ENCODE measurements around the gene JMJD1C.

The JMJD1C gene

DNA sequence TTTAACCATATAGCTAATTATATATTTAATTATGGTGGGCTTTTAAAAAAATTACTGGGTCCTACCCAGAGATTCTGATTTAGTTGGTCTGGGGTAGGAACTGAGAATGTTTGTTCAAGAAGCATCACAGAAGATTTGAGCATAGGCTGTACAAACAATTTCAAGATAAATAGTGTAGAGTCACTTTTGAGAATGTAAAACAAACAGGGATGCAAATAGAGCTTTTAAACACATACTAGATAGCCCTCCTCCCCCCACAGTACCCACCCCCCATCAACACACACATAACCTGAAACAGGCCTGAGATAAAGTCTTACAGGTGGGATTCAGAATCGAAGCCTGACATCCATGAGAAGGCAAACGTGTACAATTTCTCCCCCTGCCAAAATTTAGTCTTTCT, 39.8 kb upstream of the JMJD1C start:
- no peak overlapping the region for H3K4me2 ChIP-seq (ENCODE audit: low read depth, low read length, poor library complexity, severe bottlenecking)
- H3F3A ChIP-seq (ENCODE audit: insufficient read depth), result no peaks in the 10 kb centered on the region
- H3K27ac ChIP-seq (ENCODE audit: low read depth, low read length), result no peak overlapping the region
- H3K27me3 ChIP-seq (ENCODE audit: low read length), result no peaks in the 10 kb centered on the region
- no peak overlapping the region for H3K9ac ChIP-seq (ENCODE audit: low read length)
- H3K79me2 ChIP-seq (ENCODE audit: insufficient read depth, low read length), result peaks cover 20% of the 10 kb centered on the region; the same call in 1 of the 2 replicates
- H3K9me2 ChIP-seq (replicated peaks; ENCODE audit: insufficient read depth, low read length), result no peaks in the 10 kb centered on the region
- no peaks in the 10 kb centered on the region for H3K36me3 ChIP-seq (ENCODE audit: low read length)
- no peaks in the 10 kb centered on the region for H4K20me1 ChIP-seq (ENCODE audit: low read depth, low read length)
- no peaks in the 10 kb centered on the region for H3K9me3 ChIP-seq (ENCODE audit: insufficient read depth, low read length)
- no peak overlapping the region for H2AFZ ChIP-seq (ENCODE audit: low read depth, low read length, severe bottlenecking)
- TF ChIP-seq, protein P1, sequence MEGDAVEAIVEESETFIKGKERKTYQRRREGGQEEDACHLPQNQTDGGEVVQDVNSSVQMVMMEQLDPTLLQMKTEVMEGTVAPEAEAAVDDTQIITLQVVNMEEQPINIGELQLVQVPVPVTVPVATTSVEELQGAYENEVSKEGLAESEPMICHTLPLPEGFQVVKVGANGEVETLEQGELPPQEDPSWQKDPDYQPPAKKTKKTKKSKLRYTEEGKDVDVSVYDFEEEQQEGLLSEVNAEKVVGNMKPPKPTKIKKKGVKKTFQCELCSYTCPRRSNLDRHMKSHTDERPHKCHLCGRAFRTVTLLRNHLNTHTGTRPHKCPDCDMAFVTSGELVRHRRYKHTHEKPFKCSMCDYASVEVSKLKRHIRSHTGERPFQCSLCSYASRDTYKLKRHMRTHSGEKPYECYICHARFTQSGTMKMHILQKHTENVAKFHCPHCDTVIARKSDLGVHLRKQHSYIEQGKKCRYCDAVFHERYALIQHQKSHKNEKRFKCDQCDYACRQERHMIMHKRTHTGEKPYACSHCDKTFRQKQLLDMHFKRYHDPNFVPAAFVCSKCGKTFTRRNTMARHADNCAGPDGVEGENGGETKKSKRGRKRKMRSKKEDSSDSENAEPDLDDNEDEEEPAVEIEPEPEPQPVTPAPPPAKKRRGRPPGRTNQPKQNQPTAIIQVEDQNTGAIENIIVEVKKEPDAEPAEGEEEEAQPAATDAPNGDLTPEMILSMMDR (IDR thresholded peaks at IDR 0.05; ENCODE audit: insufficient read depth, low read length, poor library complexity, severe bottlenecking), result no peak
- TF ChIP-seq EZH2phosphoT487 (conservative IDR thresholded peaks at IDR 0.05; ENCODE audit: low read length), result no peak
- H3K4me3 ChIP-seq (ENCODE audit: insufficient read depth, low read length, poor library complexity, severe bottlenecking), result no peak overlapping the region

DNA sequence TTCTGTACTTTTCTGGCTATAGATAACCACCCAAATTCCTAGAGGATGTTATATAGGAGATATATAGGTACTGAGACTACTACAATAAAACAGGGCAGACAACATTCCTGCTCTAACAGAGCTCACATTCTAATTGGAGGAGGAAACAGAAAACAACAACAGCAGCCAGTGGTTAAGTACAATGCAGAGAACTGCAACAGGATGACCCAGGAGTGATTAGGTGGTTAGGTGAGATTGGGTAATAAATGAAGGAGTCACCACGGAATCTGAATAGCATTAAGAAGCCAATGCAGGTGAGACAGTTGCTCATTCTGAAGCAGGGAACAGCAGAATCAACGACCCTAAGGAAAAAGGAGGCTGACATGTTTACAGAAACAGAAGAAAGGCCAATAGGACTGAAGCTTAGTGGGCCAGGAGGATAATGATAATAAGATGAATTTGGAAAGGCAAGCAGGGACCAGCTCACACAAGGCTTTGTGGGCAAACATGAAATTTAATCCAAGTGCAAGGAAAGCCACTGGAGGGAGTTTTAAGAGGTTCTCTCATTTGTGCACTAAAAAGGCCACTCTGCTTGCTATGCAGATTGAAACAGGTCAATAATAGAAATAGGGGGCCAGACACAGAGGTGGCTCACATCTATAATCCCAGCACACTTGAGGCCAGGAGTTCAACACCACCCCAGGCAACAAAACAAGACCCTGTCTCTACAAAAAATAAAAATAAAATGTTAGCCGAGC, 38.5 kb upstream of the JMJD1C start:
- Histone ChIP-seq H3K4me2 (ENCODE audit: low read depth, low read length, poor library complexity, severe bottlenecking) (no peak overlapping the region), H3K79me2 (ENCODE audit: insufficient read depth, low read length) (peaks cover 20% of the 10 kb centered on the region; the same call in 1 of the 2 replicates), H2AFZ (ENCODE audit: low read depth, low read length, severe bottlenecking) (no peak overlapping the region), H4K20me1 (ENCODE audit: low read depth, low read length) (no peaks in the 10 kb centered on the region), H3K9me2 (replicated peaks; ENCODE audit: insufficient read depth, low read length) (no peaks in the 10 kb centered on the region), H3K27ac (ENCODE audit: low read depth, low read length) (no peak overlapping the region), H3K36me3 (ENCODE audit: low read length) (no peaks in the 10 kb centered on the region), H3K4me3 (ENCODE audit: insufficient read depth, low read length, poor library complexity, severe bottlenecking) (no peak overlapping the region), H3K27me3 (ENCODE audit: low read length) (no peaks in the 10 kb centered on the region), H3K9ac (ENCODE audit: low read length) (no peak overlapping the region), H3K9me3 (ENCODE audit: insufficient read depth, low read length) (no peaks in the 10 kb centered on the region), H3F3A (ENCODE audit: insufficient read depth) (no peaks in the 10 kb centered on the region)
- no peak for TF ChIP-seq EZH2phosphoT487 (conservative IDR thresholded peaks at IDR 0.05; ENCODE audit: low read length)
- TF ChIP-seq, protein P1 (IDR thresholded peaks at IDR 0.05; ENCODE audit: insufficient read depth, low read length, poor library complexity, severe bottlenecking), result no peak

DNA sequence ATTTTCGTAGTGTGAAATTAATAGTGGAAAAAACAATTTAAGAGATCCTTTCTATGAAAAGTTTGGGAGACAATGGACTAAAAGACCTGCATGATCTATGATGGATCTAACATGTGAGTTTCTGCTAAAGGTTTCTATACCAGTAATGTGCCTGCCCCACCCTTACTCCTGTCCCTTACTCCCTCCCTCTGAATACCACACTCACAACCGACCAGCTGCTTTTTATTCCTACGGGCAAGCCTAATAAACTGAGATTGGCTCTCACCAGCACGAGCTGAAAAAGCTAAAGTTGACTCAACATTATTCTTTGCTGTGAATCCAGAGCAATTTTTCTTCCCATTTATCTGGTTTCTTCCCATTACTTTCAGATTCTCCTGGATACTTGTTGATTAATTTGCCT, 37.6 kb upstream of the JMJD1C start:
- Histone ChIP-seq H3K4me3 (ENCODE audit: insufficient read depth, low read length, poor library complexity, severe bottlenecking) (no peak overlapping the region), H3K27me3 (ENCODE audit: low read length) (no peaks in the 10 kb centered on the region), H3K79me2 (ENCODE audit: insufficient read depth, low read length) (peaks cover 20% of the 10 kb centered on the region; the same call in 1 of the 2 replicates), H3F3A (ENCODE audit: insufficient read depth) (no peaks in the 10 kb centered on the region), H3K9me2 (replicated peaks; ENCODE audit: insufficient read depth, low read length) (no peaks in the 10 kb centered on the region), H3K9ac (ENCODE audit: low read length) (no peak overlapping the region), H3K36me3 (ENCODE audit: low read length) (no peaks in the 10 kb centered on the region), H2AFZ (ENCODE audit: low read depth, low read length, severe bottlenecking) (no peak overlapping the region), H3K27ac (ENCODE audit: low read depth, low read length) (no peak overlapping the region), H3K9me3 (ENCODE audit: insufficient read depth, low read length) (no peaks in the 10 kb centered on the region), H3K4me2 (ENCODE audit: low read depth, low read length, poor library complexity, severe bottlenecking) (no peak overlapping the region), H4K20me1 (ENCODE audit: low read depth, low read length) (no peaks in the 10 kb centered on the region)
- TF ChIP-seq EZH2phosphoT487 (conservative IDR thresholded peaks at IDR 0.05; ENCODE audit: low read length), result no peak
- TF ChIP-seq, protein P1 (IDR thresholded peaks at IDR 0.05; ENCODE audit: insufficient read depth, low read length, poor library complexity, severe bottlenecking), result no peak

Data from SU-DHL-6 (cell line).